ENCODE measurements around the gene MEP1B.

The MEP1B gene

DNA sequence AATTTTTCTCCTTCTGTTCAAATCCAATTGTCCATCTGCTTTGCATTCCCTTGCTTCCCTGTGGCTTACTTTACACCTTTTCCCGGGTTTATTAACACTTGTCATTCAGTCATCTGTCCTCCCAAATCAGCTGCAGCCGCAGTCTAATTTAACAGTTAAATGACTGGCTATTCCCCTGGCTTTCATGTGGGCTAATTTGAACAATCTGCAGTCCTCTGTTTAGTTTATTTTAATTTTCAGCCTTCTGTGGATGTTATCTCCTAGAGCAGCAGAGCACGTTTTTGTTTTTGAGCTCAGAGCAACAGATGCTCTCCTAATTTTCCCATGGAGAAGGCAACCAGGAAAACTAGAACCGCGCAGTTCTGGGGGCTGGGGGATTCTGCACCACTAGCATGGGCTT lies 55.0 kb downstream of the MEP1B start:
- Histone ChIP-seq H3K4me3 (ENCODE audit: insufficient read depth, low read depth, low read length) (no peak overlapping the region), H3K27ac (ENCODE audit: insufficient read depth, low read depth, low read length, poor library complexity, severe bottlenecking) (no peak overlapping the region), H3K27me3 (ENCODE audit: control insufficient read depth, insufficient read depth, low read length, poor library complexity, severe bottlenecking) (no peaks in the 10 kb centered on the region), H3K36me3 (ENCODE audit: control insufficient read depth, insufficient read depth, low read length) (no peaks in the 10 kb centered on the region), H3K9me3 (ENCODE audit: control insufficient read depth, low read length) (no peaks in the 10 kb centered on the region), H3K4me1 (ENCODE audit: control insufficient read depth, insufficient read depth, low read length) (no peaks in the 10 kb centered on the region)
- WGBS, 2 experiments = 90 to 97% methylated on average over 5 of the region's 5 CpGs

DNA sequence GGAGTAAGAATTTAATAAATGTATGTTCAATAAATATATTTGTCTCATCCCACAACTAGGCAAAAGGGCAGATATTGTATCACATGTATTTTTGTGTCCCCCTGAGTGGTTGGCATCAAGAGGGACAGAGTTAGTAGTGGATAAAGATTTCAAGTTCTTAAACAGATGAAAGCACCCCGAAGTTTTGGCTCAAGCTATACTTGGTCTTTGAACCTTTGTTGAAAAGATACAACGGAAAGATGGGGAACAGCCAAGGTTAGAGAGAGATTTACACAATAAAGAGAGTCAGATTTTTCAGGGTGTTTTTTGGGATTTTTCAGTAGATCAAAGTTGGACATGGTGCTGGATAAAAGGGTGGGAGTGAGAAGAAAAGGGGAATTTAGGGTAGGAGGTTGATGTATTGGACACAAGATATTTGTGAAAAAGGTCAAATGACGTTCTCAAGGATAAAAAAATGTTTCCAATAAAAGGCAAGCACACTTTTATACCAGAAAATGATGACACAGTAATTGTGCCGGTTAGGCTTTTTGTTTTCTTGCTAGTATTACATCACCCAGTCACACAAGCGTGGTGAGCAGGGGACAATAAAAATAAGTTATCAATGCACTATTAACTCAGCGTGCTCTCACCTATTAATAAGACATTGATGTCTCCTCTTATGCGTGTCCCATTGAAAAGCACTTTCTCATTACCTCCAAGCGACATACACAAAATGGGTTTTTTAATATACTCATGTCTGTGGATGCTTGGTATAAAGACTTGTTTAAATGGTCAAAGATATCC lies 59.5 kb downstream of the MEP1B start:
- no peak overlapping the region for H3K4me3 ChIP-seq (ENCODE audit: insufficient read depth, low read depth, low read length)
- no peaks in the 10 kb centered on the region for H3K4me1 ChIP-seq (ENCODE audit: control insufficient read depth, insufficient read depth, low read length)
- H3K27me3 ChIP-seq (ENCODE audit: control insufficient read depth, insufficient read depth, low read length, poor library complexity, severe bottlenecking) = no peaks in the 10 kb centered on the region
- no peaks in the 10 kb centered on the region for H3K9me3 ChIP-seq (ENCODE audit: control insufficient read depth, low read length)
- H3K27ac ChIP-seq (ENCODE audit: insufficient read depth, low read depth, low read length, poor library complexity, severe bottlenecking) = no peak overlapping the region
- no peaks in the 10 kb centered on the region for H3K36me3 ChIP-seq (ENCODE audit: control insufficient read depth, insufficient read depth, low read length)
- 95 to 97% methylated on average over 7 to 8 of the region's 8 CpGs for WGBS, 2 experiments

DNA sequence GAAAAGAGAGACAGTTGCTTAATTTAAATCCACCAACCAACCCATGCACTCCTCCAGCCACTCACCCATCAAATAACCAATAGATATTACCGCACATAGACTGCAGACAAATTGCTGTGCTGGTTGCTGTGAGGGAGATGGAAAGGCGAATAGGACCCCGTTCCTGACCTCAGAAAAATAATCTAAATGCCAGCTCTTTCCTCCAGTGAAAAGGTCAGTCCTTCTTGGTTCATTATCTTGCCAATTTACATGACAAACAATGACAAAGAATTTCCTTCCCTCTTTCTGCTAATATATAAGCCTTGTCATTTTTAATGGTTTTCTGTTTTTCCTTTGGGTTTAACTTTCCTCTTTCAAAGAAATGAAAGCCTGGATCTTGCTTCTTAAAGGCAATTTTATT lies 61.6 kb downstream of the MEP1B start:
- H3K9me3 ChIP-seq (ENCODE audit: control insufficient read depth, low read length) = no peaks in the 10 kb centered on the region
- no peaks in the 10 kb centered on the region for H3K27me3 ChIP-seq (ENCODE audit: control insufficient read depth, insufficient read depth, low read length, poor library complexity, severe bottlenecking)
- H3K4me3 ChIP-seq (ENCODE audit: insufficient read depth, low read depth, low read length) = no peak overlapping the region
- no peak overlapping the region for H3K27ac ChIP-seq (ENCODE audit: insufficient read depth, low read depth, low read length, poor library complexity, severe bottlenecking)
- H3K4me1 ChIP-seq (ENCODE audit: control insufficient read depth, insufficient read depth, low read length) = no peaks in the 10 kb centered on the region
- no peaks in the 10 kb centered on the region for H3K36me3 ChIP-seq (ENCODE audit: control insufficient read depth, insufficient read depth, low read length)
- 85 to 96% methylated on average over 3 of the region's 3 CpGs for WGBS, 2 experiments

DNA sequence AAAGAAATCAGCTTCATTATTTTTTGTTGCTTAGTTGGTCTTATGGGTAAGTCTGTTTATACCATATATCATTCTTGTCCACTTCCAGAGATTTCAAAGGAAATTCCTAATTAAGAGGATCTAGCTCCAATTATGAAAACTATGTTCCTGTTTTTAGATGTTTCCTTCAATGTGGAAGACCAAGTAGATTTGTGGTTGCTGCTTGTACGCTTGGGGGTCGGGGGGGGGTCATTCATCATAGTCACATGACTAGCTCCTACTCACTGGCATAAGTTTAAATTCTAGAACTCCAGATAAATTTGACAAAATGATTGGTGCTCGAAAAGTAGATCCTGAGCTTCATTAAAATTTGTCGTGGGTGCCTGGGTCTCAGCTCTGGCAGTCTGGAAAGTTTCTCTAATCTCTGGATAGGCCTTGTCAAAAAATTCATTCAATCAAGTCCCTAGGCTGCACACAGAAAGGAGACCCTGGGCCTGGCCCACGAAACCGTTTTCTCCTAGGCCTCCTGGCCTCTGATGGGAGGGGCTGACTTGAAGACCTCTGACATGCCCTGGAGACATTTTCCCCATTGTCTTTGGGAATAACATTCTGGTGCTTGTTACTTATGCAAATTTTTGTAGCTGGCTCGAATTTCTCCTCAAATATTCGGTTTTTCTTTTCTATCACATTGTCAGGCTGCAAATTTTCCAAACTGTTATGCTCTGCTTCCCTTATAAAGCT lies 62.5 kb downstream of the MEP1B start:
- 90% methylated on average over 7 to 8 of the region's 8 CpGs for WGBS, 2 experiments
- no peaks in the 10 kb centered on the region for H3K27me3 ChIP-seq (ENCODE audit: control insufficient read depth, insufficient read depth, low read length, poor library complexity, severe bottlenecking)
- H3K4me3 ChIP-seq (ENCODE audit: insufficient read depth, low read depth, low read length) = no peak overlapping the region
- no peaks in the 10 kb centered on the region for H3K36me3 ChIP-seq (ENCODE audit: control insufficient read depth, insufficient read depth, low read length)
- H3K4me1 ChIP-seq (ENCODE audit: control insufficient read depth, insufficient read depth, low read length) = no peaks in the 10 kb centered on the region
- H3K27ac ChIP-seq (ENCODE audit: insufficient read depth, low read depth, low read length, poor library complexity, severe bottlenecking) = no peak overlapping the region
- no peaks in the 10 kb centered on the region for H3K9me3 ChIP-seq (ENCODE audit: control insufficient read depth, low read length)

DNA sequence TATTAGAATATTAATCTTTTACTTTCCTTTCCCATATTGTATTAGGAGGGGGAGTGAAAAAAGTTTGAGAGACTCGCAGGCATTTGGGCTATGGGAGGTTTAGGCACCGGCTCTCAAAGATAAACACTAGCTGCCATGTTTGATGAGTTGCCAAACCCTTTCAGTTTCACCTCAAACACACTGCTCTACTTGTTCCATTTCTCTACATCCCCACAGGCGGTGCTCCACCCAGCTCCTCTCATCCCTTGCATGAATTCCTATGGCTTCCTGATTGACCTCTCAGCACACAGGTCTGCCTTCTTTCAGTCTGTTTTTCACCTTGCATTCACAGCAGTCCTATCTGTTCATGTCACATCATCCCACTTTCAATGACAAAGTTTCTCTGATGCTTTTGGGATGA lies 65.7 kb downstream of the MEP1B start:
- WGBS, 2 experiments = 86 to 92% methylated on average over 2 to 3 of the region's 3 CpGs
- Histone ChIP-seq H3K9me3 (ENCODE audit: control insufficient read depth, low read length) (no peaks in the 10 kb centered on the region), H3K27me3 (ENCODE audit: control insufficient read depth, insufficient read depth, low read length, poor library complexity, severe bottlenecking) (no peaks in the 10 kb centered on the region), H3K4me3 (ENCODE audit: insufficient read depth, low read depth, low read length) (no peak overlapping the region), H3K4me1 (ENCODE audit: control insufficient read depth, insufficient read depth, low read length) (no peaks in the 10 kb centered on the region), H3K27ac (ENCODE audit: insufficient read depth, low read depth, low read length, poor library complexity, severe bottlenecking) (no peak overlapping the region), H3K36me3 (ENCODE audit: control insufficient read depth, insufficient read depth, low read length) (no peaks in the 10 kb centered on the region)

DNA sequence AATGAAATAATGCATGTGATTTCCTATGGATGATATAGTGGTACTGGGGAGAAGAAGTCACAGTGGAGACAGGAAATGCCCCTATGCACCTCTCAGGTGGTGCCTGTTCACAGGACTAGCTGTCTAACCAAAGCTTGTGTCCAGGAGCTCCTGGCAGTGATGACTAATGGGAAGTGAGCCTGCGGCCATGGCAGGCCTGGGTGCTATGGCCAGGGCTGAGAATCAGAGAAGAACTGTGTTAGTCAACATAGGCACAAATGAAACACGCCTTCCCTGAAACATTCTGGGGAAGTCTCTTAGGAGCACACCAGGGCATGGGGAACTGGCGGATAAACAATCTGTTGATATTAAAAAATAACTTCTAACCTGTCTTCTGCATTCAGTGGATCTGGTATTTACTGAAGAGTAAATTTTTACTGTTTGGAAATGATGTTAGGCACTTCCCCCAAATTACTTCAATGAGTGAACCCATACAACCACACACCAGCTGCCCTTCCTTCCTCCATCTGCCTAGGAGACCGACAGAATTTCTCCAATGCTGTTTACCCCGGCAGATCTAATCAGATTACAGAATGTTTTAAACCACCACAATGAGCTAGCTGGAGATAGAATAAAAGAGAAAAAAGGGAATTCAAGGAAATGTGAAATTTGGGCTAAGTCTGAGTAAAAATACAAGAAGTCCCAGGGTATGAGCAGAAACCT lies 67.4 kb downstream of the MEP1B start:
- H3K36me3 ChIP-seq (ENCODE audit: control insufficient read depth, insufficient read depth, low read length) = no peaks in the 10 kb centered on the region
- H3K4me3 ChIP-seq (ENCODE audit: insufficient read depth, low read depth, low read length) = no peak overlapping the region
- 91 to 93% methylated on average over 4 to 5 of the region's 5 CpGs for WGBS, 2 experiments
- H3K9me3 ChIP-seq (ENCODE audit: control insufficient read depth, low read length) = no peaks in the 10 kb centered on the region
- no peaks in the 10 kb centered on the region for H3K4me1 ChIP-seq (ENCODE audit: control insufficient read depth, insufficient read depth, low read length)
- no peak overlapping the region for H3K27ac ChIP-seq (ENCODE audit: insufficient read depth, low read depth, low read length, poor library complexity, severe bottlenecking)
- no peaks in the 10 kb centered on the region for H3K27me3 ChIP-seq (ENCODE audit: control insufficient read depth, insufficient read depth, low read length, poor library complexity, severe bottlenecking)

DNA sequence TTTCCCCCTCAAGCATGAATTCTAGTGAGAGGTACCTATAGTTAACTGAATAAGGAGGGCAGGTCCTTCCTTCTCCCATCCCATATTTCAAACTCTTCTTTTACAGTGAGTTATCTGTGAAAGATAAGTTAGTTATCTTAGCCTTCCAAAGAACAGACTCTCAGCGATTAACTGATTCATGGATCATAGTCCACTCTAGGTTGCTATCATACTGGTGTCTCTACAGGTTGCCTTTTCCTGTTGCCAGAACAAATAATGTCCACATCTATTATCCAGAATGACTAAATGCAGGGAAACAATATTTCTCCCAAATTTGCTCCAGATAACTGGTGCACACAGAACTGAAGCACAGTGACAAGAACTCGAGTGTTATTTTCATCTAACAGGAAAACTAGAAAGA lies 68.3 kb downstream of the MEP1B start:
- no peaks in the 10 kb centered on the region for H3K36me3 ChIP-seq (ENCODE audit: control insufficient read depth, insufficient read depth, low read length)
- H3K27ac ChIP-seq (ENCODE audit: insufficient read depth, low read depth, low read length, poor library complexity, severe bottlenecking) = no peak overlapping the region
- H3K4me1 ChIP-seq (ENCODE audit: control insufficient read depth, insufficient read depth, low read length) = no peaks in the 10 kb centered on the region
- H3K9me3 ChIP-seq (ENCODE audit: control insufficient read depth, low read length) = no peaks in the 10 kb centered on the region
- no peaks in the 10 kb centered on the region for H3K27me3 ChIP-seq (ENCODE audit: control insufficient read depth, insufficient read depth, low read length, poor library complexity, severe bottlenecking)
- WGBS, 2 experiments = 90 to 92% methylated on average over 2 of the region's 2 CpGs
- no peak overlapping the region for H3K4me3 ChIP-seq (ENCODE audit: insufficient read depth, low read depth, low read length)

DNA sequence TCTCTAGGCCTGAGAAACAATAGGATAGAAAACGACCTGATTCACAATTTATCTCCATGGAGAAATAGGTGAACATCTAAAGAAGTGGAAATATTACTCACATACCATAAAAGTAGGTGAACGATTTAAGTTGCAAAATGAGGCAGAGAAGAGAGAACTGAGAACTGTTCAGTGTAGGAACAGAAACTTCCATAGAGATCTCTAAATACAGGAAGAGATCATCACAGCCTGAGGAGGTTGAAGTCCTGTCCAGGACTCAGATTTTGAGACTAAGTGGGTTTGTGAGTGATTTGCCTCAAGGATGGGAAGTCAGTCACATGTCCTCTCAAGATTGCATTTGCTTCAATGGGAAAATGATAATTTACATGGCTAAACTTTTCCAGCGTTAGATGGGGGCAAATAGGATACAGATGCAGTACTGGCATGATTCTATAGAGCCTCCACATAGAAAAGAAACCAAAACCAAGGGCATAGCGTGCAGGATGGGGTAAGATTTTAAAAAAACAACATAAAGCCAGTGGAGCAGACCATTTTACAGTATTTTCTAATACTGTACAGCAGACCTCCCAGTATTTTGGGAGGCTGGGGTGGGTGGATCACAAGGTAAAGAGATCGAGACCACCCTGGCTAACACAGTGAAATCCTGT lies 68.8 kb downstream of the MEP1B start:
- Histone ChIP-seq H3K9me3 (ENCODE audit: control insufficient read depth, low read length) (no peaks in the 10 kb centered on the region), H3K36me3 (ENCODE audit: control insufficient read depth, insufficient read depth, low read length) (no peaks in the 10 kb centered on the region), H3K27me3 (ENCODE audit: control insufficient read depth, insufficient read depth, low read length, poor library complexity, severe bottlenecking) (no peaks in the 10 kb centered on the region), H3K4me3 (ENCODE audit: insufficient read depth, low read depth, low read length) (no peak overlapping the region), H3K4me1 (ENCODE audit: control insufficient read depth, insufficient read depth, low read length) (no peaks in the 10 kb centered on the region), H3K27ac (ENCODE audit: insufficient read depth, low read depth, low read length, poor library complexity, severe bottlenecking) (no peak overlapping the region)
- WGBS, 2 experiments = 91 to 97% methylated on average over 4 to 5 of the region's 5 CpGs

DNA sequence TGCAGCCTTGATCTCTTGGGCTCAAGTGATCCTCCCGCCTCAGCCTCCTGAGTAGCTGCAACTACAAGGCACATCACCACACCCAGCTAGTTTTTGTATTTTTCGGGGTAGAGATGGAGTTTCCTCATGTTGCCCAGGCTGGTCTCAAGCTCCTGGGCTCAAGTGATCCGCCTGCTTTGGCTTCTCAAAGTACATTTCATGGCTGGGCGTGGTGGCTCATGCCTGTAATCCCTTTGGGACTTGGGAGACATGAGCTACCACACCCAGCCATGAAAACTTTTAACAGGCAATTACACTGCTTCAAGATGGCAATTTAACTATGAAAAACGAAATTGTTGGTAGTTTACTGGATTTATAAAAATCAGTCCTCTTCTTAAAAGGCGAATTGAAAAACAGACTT lies 69.7 kb downstream of the MEP1B start:
- H3K9me3 ChIP-seq (ENCODE audit: control insufficient read depth, low read length) = no peaks in the 10 kb centered on the region
- no peaks in the 10 kb centered on the region for H3K36me3 ChIP-seq (ENCODE audit: control insufficient read depth, insufficient read depth, low read length)
- no peaks in the 10 kb centered on the region for H3K4me1 ChIP-seq (ENCODE audit: control insufficient read depth, insufficient read depth, low read length)
- H3K27ac ChIP-seq (ENCODE audit: insufficient read depth, low read depth, low read length, poor library complexity, severe bottlenecking) = no peak overlapping the region
- H3K4me3 ChIP-seq (ENCODE audit: insufficient read depth, low read depth, low read length) = no peak overlapping the region
- H3K27me3 ChIP-seq (ENCODE audit: control insufficient read depth, insufficient read depth, low read length, poor library complexity, severe bottlenecking) = no peaks in the 10 kb centered on the region
- 91 to 94% methylated on average over 6 of the region's 6 CpGs for WGBS, 2 experiments

DNA sequence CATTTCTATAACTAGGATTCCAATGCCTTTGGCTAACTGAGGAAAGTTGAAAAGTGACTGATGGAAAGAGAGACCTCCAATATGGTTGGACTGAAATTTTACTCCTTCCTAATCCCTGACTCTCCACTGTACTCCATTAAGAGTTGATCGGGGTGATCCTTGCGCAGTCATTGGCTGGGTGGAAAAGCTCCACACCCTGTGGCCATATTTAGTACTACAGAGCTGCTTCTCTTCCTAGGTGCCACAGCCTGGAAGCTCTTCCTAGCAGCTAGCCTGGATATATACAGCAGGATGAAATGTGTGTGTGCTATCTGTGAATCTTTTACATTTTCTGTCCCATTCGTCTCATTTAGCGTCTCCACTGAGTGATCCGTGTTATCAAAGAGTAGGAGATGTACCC lies 71.2 kb downstream of the MEP1B start:
- Histone ChIP-seq H3K9me3 (ENCODE audit: control insufficient read depth, low read length) (no peaks in the 10 kb centered on the region), H3K27me3 (ENCODE audit: control insufficient read depth, insufficient read depth, low read length, poor library complexity, severe bottlenecking) (no peaks in the 10 kb centered on the region), H3K4me1 (ENCODE audit: control insufficient read depth, insufficient read depth, low read length) (no peaks in the 10 kb centered on the region), H3K27ac (ENCODE audit: insufficient read depth, low read depth, low read length, poor library complexity, severe bottlenecking) (no peak overlapping the region), H3K36me3 (ENCODE audit: control insufficient read depth, insufficient read depth, low read length) (no peaks in the 10 kb centered on the region), H3K4me3 (ENCODE audit: insufficient read depth, low read depth, low read length) (no peak overlapping the region)
- 98 to 99% methylated on average over 5 of the region's 5 CpGs for WGBS, 2 experiments

Measured in ectodermal cell (in vitro differentiated cells).